Gastroesophageal sphincter (tissue), 4 donors: ENCODE measurements around the gene DSCAML1. TPM values are rescaled to one million over a fixed set of nuclear protein-coding genes. Genes with fewer than 3 reads are reported as not detected.

Experiments
- ATAC-seq: fragments of 150-250 bp; one replicate; pipeline ENCODE4 v1.9.1; 2016; ENCODE audit warnings: mild to moderate bottlenecking, moderate library complexity
- H3K27ac ChIP-seq, 4 donors: fragments of 200-600 bp; sonication (generic) in 3 of 4; 1 replicate in 3 of 4; 2 replicates in 1 of 4; pipeline ENCODE4 v1.5.1; 2016 to 2019
- H3K27me3 ChIP-seq: fragments of 200-600 bp; sonication (generic); one replicate; pipeline ENCODE4 v1.5.1; 2019
- H3K36me3 ChIP-seq, 2 donors: fragments of 200-600 bp; sonication (generic); one replicate each; pipeline ENCODE4 v1.5.1; 2019; ENCODE audit warnings: control low read depth in 1 of 2
- H3K4me1 ChIP-seq, 3 donors: fragments of 200-600 bp; sonication (generic); 1 replicate in 2 of 3; 2 replicates in 1 of 3; pipeline ENCODE4 v1.5.1; 2016 to 2019; ENCODE audit warnings: control low read depth in 2 of 3
- H3K4me3 ChIP-seq, 2 donors: fragments of 200-600 bp; sonication (generic); one replicate each; pipeline ENCODE4 v1.5.1; 2019; ENCODE audit warnings: mild to moderate bottlenecking in 1 of 2, moderate library complexity in 1 of 2
- H3K9me3 ChIP-seq, 3 donors: fragments of 200-600 bp; sonication (generic); one replicate each; pipeline ENCODE4 v1.5.1; 2017 to 2019; ENCODE audit warnings: control low read depth in 2 of 3
- CTCF ChIP-seq, 4 experiments: fragments of 200-600 bp in 2 of 4; fragments of 450-650 bp in 2 of 4; sonication (generic) in 1 of 4; IDR thresholded peaks; one replicate each; pipeline ENCODE4 v1.5.1; 2017 to 2019; ENCODE audit warnings: antibody characterized with exemption in 4 of 4, mild to moderate bottlenecking in 2 of 4, moderate library complexity in 2 of 4
- EP300 ChIP-seq: sonication (generic); formaldehyde crosslinking; IDR thresholded peaks from one replicate; pipeline ENCODE4 v1.6.1; 2017; ENCODE audit warnings: antibody characterized with exemption, mild to moderate bottlenecking
- POLR2A ChIP-seq, 2 donors: fragments of 450-650 bp; IDR thresholded peaks; one replicate each; pipeline ENCODE4 v1.6.1; 2017; ENCODE audit warnings: antibody characterized with exemption in 2 of 2, mild to moderate bottlenecking in 2 of 2, moderate library complexity in 1 of 2
- POLR2AphosphoS5 ChIP-seq: sonication (generic); formaldehyde crosslinking; IDR thresholded peaks from one replicate; pipeline ENCODE4 v1.6.1; 2017; ENCODE audit warnings: antibody characterized with exemption
- WGBS, 2 donors: methylation state at CpG; one replicate each; pipeline ENCODE4 v1.1.5; 2018; ENCODE audit warnings: low coverage in 1 of 2; 5-methylcytosine and 5-hydroxymethylcytosine counted together
- total RNA-seq, 4 donors: library from RNA; depleted of rRNA; stranded (reverse); fragments of >200 nt; gene quantifications; one replicate each; pipeline ENCODE4 v1.1.0, GENCODE V29; 2016

The DSCAML1 gene
- total RNA-seq, 4 donors from 2014 or later, result 0.35 to 2.5 (median 0.73) TPM

- Histone ChIP-seq H3K36me3 (no peaks in the 10 kb centered on the region), H3K4me3 (no peak overlapping the region), H3K4me1 (no peaks in the 10 kb centered on the region), H3K27me3 (peaks cover 21% of the 10 kb centered on the region), H3K27ac (no peak overlapping the region), H3K9me3 (no peaks in the 10 kb centered on the region)
- no peak for ATAC-seq
- no peak for TF ChIP-seq EP300
- WGBS, 2 donors, result no CpG with 5 or more reads among the region's 6 CpGs
These were observed 209.6 kb downstream of the DSCAML1 start for GRCh38 chr11:117587416-117587815.

DNA sequence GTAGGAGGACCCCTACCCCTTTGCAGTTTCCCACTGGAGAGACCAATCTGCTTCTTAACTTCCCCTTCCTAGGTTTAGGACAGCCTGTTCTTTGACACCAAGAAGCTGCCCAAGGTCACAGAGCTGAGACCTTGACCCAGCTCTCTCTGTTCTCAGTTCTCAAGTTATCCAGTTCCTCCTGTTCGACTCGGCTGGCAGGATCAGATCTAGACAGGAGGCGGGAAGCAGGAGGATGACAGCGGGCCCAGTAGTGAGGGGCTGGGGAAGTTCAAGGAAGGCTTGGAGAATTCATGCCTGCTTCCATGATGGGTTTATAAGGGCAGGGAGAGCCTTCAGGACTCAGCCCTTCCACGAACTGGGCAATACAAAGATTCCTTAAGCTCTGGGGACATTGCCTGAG lies 210.6 kb downstream of the DSCAML1 start:
- Histone ChIP-seq H3K27ac (no peak overlapping the region), H3K9me3 (no peaks in the 10 kb centered on the region), H3K27me3 (peaks cover 21% of the 10 kb centered on the region), H3K4me1 (no peaks in the 10 kb centered on the region), H3K4me3 (no peak overlapping the region), H3K36me3 (no peaks in the 10 kb centered on the region)
- ATAC-seq, result no peak
- 33% methylated on average over 1 of the region's 5 CpGs; no CpG with 5 or more reads in 1 of the 2 donors for WGBS, 2 donors
- TF ChIP-seq EP300, result no peak
- TF ChIP-seq CTCF (IDR thresholded peaks at IDR 0.05), result no peak
- TF ChIP-seq POLR2AphosphoS5, result no peak
- no peak for TF ChIP-seq POLR2A (IDR thresholded peaks at IDR 0.05)

GRCh38 chr11:117585631-117586030 lies 211.4 kb downstream of the DSCAML1 start:
- no peak overlapping the region for H3K27ac ChIP-seq
- WGBS, 2 donors, result 79% methylated on average over 5 of the region's 8 CpGs; no CpG with 5 or more reads in 1 of the 2 donors
- H3K4me1 ChIP-seq, result no peaks in the 10 kb centered on the region
- H3K36me3 ChIP-seq, result no peaks in the 10 kb centered on the region
- H3K9me3 ChIP-seq, result no peaks in the 10 kb centered on the region
- TF ChIP-seq CTCF (IDR thresholded peaks at IDR 0.05) (no peak), POLR2AphosphoS5 (no peak), POLR2A (IDR thresholded peaks at IDR 0.05) (no peak), EP300 (no peak)
- no peak overlapping the region for H3K4me3 ChIP-seq
- H3K27me3 ChIP-seq, result peaks cover 21% of the 10 kb centered on the region
- ATAC-seq, result no peak

- no peak for ATAC-seq
- H3K9me3 ChIP-seq, result no peaks in the 10 kb centered on the region
- 69 to 86% methylated on average over 5 to 6 of the region's 9 CpGs for whole genome bisulfite sequencing, 2 donors
- peaks cover 26% of the 10 kb centered on the region for H3K27me3 ChIP-seq
- H3K4me1 ChIP-seq, result no peaks in the 10 kb centered on the region
- TF ChIP-seq CTCF (IDR thresholded peaks at IDR 0.05) (no peak), EP300 (no peak), POLR2AphosphoS5 (no peak), POLR2A (IDR thresholded peaks at IDR 0.05) (no peak)
- no peak overlapping the region for H3K4me3 ChIP-seq
- no peaks in the 10 kb centered on the region for H3K36me3 ChIP-seq
- no peak overlapping the region for H3K27ac ChIP-seq
These were observed 212.8 kb downstream of the DSCAML1 start for GRCh38 chr11:117584056-117584830.

GRCh38 chr11:117583063-117583801 lies 213.8 kb downstream of the DSCAML1 start:
- 41 to 51% methylated on average over 5 to 9 of the region's 15 CpGs for WGBS, 2 donors
- no peak for ATAC-seq
- Histone ChIP-seq H3K27me3 (peaks cover 17% of the 10 kb centered on the region), H3K27ac (no peak overlapping the region), H3K4me3 (no peak overlapping the region), H3K4me1 (no peaks in the 10 kb centered on the region), H3K9me3 (no peaks in the 10 kb centered on the region), H3K36me3 (no peaks in the 10 kb centered on the region)
- TF ChIP-seq POLR2AphosphoS5 (no peak), CTCF (IDR thresholded peaks at IDR 0.05) (no peak), POLR2A (IDR thresholded peaks at IDR 0.05) (no peak), EP300 (no peak)
